A673 (cell line): Measurements from ENCODE around the gene ABHD17B.

Experiments
- EZH2 ChIP-seq: fragments of 200-600 bp; sonication (generic); IDR thresholded peaks from 2 replicates; pipeline ENCODE4 v1.6.1; 2017; ENCODE audit warnings: borderline replicate concordance, low read depth, mild to moderate bottlenecking, mixed read lengths, antibody characterized with exemption, low read length; ENCODE audit not compliant: poor library complexity, severe bottlenecking
- TF ChIP-seq, protein P1 (sequence below): fragments of 300-800, 200-600 bp; sonication (generic); conservative IDR thresholded peaks from 2 replicates; pipeline ENCODE4 v1.5.1; 2017; ENCODE audit warnings: low read depth, mild to moderate bottlenecking, antibody characterized with exemption, low read length, moderate library complexity, mixed read lengths

DNA sequence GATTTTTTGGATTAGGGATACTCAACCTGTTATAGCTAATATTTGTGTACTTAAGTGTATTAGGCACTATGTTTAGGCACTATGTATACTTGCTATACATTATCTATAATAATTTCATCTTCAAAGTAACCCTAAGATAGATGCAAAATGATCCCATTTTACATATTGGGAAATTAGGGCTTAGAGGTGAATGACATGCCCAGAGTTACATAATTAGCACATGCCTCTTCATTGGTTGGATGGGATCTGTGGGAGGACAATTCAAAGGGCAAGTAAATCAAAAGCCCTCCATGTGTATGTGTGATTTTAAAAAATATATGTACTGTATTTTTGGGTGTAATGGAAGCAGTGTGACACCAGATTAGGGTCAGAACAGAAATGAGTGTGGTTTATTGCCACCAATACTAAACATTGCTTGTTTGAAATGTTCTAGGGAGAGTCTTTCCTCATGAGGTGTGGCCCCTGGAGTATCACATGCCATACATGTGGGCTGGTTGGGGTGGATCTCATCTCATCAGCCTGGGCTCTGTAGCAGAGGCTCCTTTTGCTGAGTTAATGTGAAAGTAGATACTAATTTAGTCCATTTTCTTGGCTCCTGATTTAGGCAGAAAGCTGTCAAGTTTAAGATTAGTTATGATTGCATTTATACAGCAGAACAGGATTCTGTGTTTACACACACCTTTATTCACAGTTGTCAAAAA, 6.0 kb upstream of the ABHD17B start:
- TF ChIP-seq, protein P1, sequence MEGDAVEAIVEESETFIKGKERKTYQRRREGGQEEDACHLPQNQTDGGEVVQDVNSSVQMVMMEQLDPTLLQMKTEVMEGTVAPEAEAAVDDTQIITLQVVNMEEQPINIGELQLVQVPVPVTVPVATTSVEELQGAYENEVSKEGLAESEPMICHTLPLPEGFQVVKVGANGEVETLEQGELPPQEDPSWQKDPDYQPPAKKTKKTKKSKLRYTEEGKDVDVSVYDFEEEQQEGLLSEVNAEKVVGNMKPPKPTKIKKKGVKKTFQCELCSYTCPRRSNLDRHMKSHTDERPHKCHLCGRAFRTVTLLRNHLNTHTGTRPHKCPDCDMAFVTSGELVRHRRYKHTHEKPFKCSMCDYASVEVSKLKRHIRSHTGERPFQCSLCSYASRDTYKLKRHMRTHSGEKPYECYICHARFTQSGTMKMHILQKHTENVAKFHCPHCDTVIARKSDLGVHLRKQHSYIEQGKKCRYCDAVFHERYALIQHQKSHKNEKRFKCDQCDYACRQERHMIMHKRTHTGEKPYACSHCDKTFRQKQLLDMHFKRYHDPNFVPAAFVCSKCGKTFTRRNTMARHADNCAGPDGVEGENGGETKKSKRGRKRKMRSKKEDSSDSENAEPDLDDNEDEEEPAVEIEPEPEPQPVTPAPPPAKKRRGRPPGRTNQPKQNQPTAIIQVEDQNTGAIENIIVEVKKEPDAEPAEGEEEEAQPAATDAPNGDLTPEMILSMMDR, result no peak
- no peak for TF ChIP-seq EZH2
